ENCODE measurements around the gene FTH1. TPM values are rescaled to one million over a fixed set of nuclear protein-coding genes. Genes with fewer than 3 reads are reported as not detected.

Gene FTH1
- total RNA-seq, 2 donors from 2014 or later = 2,265 to 2,787 TPM

- peaks cover 0 to 19% of the 10 kb centered on the region in 2 donors for H3K9me3 ChIP-seq
- H3K4me1 ChIP-seq = no peaks in the 10 kb centered on the region
- no peak overlapping the region for H3K27ac ChIP-seq
- no peak overlapping the region for H3K4me3 ChIP-seq
- TF ChIP-seq CTCF (IDR thresholded peaks at IDR 0.05) = no peak
- H3K27me3 ChIP-seq = no peaks in the 10 kb centered on the region
- H3K36me3 ChIP-seq = no peaks in the 10 kb centered on the region
- DNase-seq (ENCODE audit: low spot score) = peak; percentile 13
Measured at GRCh38 chr11:61940466-61940865, 27.0 kb downstream of the FTH1 start.

DNA sequence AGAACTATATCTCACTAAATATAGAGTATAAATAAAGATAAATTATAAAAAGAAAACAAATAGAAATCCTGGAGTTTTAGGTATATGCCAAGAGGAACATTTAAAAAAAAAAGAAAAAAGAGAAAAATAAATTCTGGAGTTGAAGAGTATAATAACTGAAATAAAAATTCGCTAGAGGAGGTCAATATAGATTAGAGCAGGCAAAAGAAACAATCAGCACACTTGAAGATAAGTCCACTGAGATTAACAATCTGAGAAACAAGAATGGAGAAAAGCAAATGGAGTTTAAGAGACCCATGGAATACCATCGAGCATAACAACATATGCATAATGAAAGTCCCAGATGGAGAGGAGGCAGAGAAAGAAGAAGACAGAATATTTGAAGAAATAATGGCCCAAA, 31.6 kb downstream of the FTH1 start:
- no peak for TF ChIP-seq CTCF (IDR thresholded peaks at IDR 0.05)
- Histone ChIP-seq H3K27ac (no peak overlapping the region), H3K4me1 (no peaks in the 10 kb centered on the region), H3K4me3 (no peak overlapping the region), H3K27me3 (no peaks in the 10 kb centered on the region), H3K9me3 (peaks cover 0 to 19% of the 10 kb centered on the region in 2 donors), H3K36me3 (no peaks in the 10 kb centered on the region)
- DNase-seq (ENCODE audit: low spot score) = no peak

GRCh38 chr11:61930933-61931332, 36.5 kb downstream of the FTH1 start:
- Histone ChIP-seq H3K36me3 (no peaks in the 10 kb centered on the region), H3K4me3 (no peak overlapping the region), H3K27me3 (no peaks in the 10 kb centered on the region), H3K4me1 (no peaks in the 10 kb centered on the region), H3K9me3 (peaks cover 0 to 2% of the 10 kb centered on the region in 2 donors), H3K27ac (no peak overlapping the region)
- DNase-seq (ENCODE audit: low spot score) = no peak
- TF ChIP-seq CTCF (IDR thresholded peaks at IDR 0.05) = no peak

DNA sequence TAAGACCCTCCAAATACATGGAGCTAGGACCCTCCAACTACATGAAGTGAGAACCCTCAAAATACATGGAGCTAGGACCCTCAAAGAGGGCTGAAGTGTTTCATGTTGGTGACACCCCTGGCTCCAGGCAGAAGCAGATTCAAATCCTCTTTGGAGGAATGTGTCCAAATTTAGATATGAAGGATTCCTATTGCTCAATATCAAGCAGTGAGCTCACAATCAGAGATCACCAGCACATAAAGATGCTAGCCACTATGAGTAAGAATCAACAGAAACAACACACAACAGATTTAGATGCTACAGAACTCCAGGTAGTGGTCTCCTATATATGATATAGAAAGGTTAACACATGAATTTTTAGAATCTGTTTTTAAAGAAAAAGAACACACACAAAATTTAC, 38.8 kb downstream of the FTH1 start:
- DNase-seq (ENCODE audit: low spot score) = no peak
- Histone ChIP-seq H3K4me3 (no peak overlapping the region), H3K36me3 (no peaks in the 10 kb centered on the region), H3K4me1 (peaks cover 0 to 9% of the 10 kb centered on the region in 2 donors), H3K9me3 (no peaks in the 10 kb centered on the region), H3K27me3 (no peaks in the 10 kb centered on the region), H3K27ac (no peak overlapping the region)
- no peak for TF ChIP-seq CTCF (IDR thresholded peaks at IDR 0.05)

- H3K27me3 ChIP-seq = no peaks in the 10 kb centered on the region
- H3K9me3 ChIP-seq = no peaks in the 10 kb centered on the region
- no peaks in the 10 kb centered on the region for H3K36me3 ChIP-seq
- peak; percentile 30 for DNase-seq (ENCODE audit: low spot score)
- no peak for TF ChIP-seq CTCF (IDR thresholded peaks at IDR 0.05)
- H3K4me3 ChIP-seq = no peak overlapping the region
- H3K4me1 ChIP-seq = peaks cover 0 to 20% of the 10 kb centered on the region in 2 donors
- no peak overlapping the region for H3K27ac ChIP-seq
Measured at GRCh38 chr11:61927501-61927900, 39.9 kb downstream of the FTH1 start.

GRCh38 chr11:61926235-61926634, 41.2 kb downstream of the FTH1 start:
- no peaks in the 10 kb centered on the region for H3K9me3 ChIP-seq
- no peak for TF ChIP-seq CTCF (IDR thresholded peaks at IDR 0.05)
- H3K27me3 ChIP-seq = no peaks in the 10 kb centered on the region
- DNase-seq (ENCODE audit: low spot score) = no peak
- H3K27ac ChIP-seq = no peak overlapping the region
- no peak overlapping the region for H3K4me3 ChIP-seq
- H3K36me3 ChIP-seq = no peaks in the 10 kb centered on the region
- H3K4me1 ChIP-seq = peaks cover 0 to 25% of the 10 kb centered on the region in 2 donors
